ENCODE data around the gene BID. TPM values are rescaled to one million over a fixed set of nuclear protein-coding genes. Genes with fewer than 3 reads are reported as not detected.

BID gene
- total and polyA plus RNA-seq, 10 of the 15 experiments (the other 5 are each of a cell fraction or from before 2014, with no cell fraction given): 7.9 to 241 (median 136) TPM

GRCh38 chr22:17795661-17796548, 21.6 kb upstream of the BID start (continued):
- TF ChIP-seq NFXL1 (IDR thresholded peaks at IDR 0.05; ENCODE audit: borderline replicate concordance): no peak
- TF ChIP-seq POLR2AphosphoS2 (IDR thresholded peaks at IDR 0.05; ENCODE audit: low read depth, low read length): no peak
- no peak; the same call in none of the 2 replicates for TF ChIP-seq TCF12 (IDR thresholded peaks at IDR 0.05; ENCODE audit: low read depth, low read length)
- no peak for TF ChIP-seq WRNIP1 (IDR thresholded peaks at IDR 0.05; ENCODE audit: borderline replicate concordance, low read depth, low read length)
- no peak for TF ChIP-seq IRF5 (IDR thresholded peaks at IDR 0.05; ENCODE audit: borderline replicate concordance)
- no peak for TF ChIP-seq SUZ12 (IDR thresholded peaks at IDR 0.05; ENCODE audit: unreplicated experiment)
- TF ChIP-seq EP300 (IDR thresholded peaks at IDR 0.05; ENCODE audit: borderline replicate concordance in 1 of 2, control insufficient read depth in 1 of 2, low read depth in 2 of 2, low read length in 2 of 2): peak; percentile 10 to 91; a peak in 2 of 4 replicates
- TF ChIP-seq SKIL (IDR thresholded peaks at IDR 0.05; ENCODE audit: low read depth, poor library complexity, severe bottlenecking): peak; percentile 52
- no peak for TF ChIP-seq CBX3 (IDR thresholded peaks at IDR 0.05; ENCODE audit: borderline replicate concordance, low read depth)
- peak; percentile 35; the same call in 1 of the 2 replicates for TF ChIP-seq MEF2A (IDR thresholded peaks at IDR 0.05; ENCODE audit: insufficient read depth, low read depth, low read length)
- peak; percentile 74; the same call in 1 of the 2 replicates for TF ChIP-seq RELB (IDR thresholded peaks at IDR 0.05; ENCODE audit: low read depth)
- TF ChIP-seq IKZF2 (IDR thresholded peaks at IDR 0.05): peak; percentile 50 to 58; a peak in 2 of 4 replicates
- TF ChIP-seq DPF2 (IDR thresholded peaks at IDR 0.05): peak; percentile 6; the same call in 1 of the 2 replicates
- no peak for TF ChIP-seq BACH1 (IDR thresholded peaks at IDR 0.05; ENCODE audit: borderline replicate concordance)
- peak; percentile 84 for TF ChIP-seq FOXM1 (IDR thresholded peaks at IDR 0.05; ENCODE audit: low read depth, low read length)
- no peak for TF ChIP-seq CEBPZ (IDR thresholded peaks at IDR 0.05; ENCODE audit: low read depth, low read length)
- TF ChIP-seq EGR1 (IDR thresholded peaks at IDR 0.05; ENCODE audit: borderline replicate concordance in 1 of 2, low read depth in 2 of 2, low read length in 2 of 2): peak in 1 of 2 experiments; percentile 84; a peak in 1 of 3 replicates
- peak; percentile 42; the same call in 1 of the 2 replicates for TF ChIP-seq PKNOX1 (IDR thresholded peaks at IDR 0.05)

Data from GM12878 (cell line).